HEK293 (cell line): ENCODE measurements around the gene PSAT1.

ENCODE experiments used
- CTCF ChIA-PET: fragments of 350-600 bp; formaldehyde crosslinking; extraction: SDS; loops from one replicate; lab custom pipeline; 2021; ENCODE audit warnings: antibody characterized with exemption; lab: Yijun Ruan, JAX
- POLR2A ChIA-PET: fragments of 300-600 bp; formaldehyde crosslinking; extraction: SDS; loops from one replicate; lab custom pipeline; 2020; ENCODE audit warnings: antibody characterized with exemption, inconsistent platforms; lab: Yijun Ruan, JAX
- H3K27ac ChIP-seq: fragments of 200-500 bp; sonication (Bioruptor generic); 2 replicates; pipeline ENCODE4 v1.5.1; 2014; ENCODE audit warnings: low read depth, low read length, control low read depth, inconsistent platforms; ENCODE audit errors: extremely low read depth
- H3K36me3 ChIP-seq, 2 experiments: fragments of 200-500 bp in 1 of 2; sonication (Bioruptor generic) in 1 of 2; 1 replicate in 1 of 2; 2 replicates in 1 of 2; pipeline ENCODE4 v1.5.1; 2014 to 2017; ENCODE audit warnings: inconsistent platforms in 2 of 2, low read length in 2 of 2; ENCODE audit not compliant: control insufficient read depth in 2 of 2, insufficient read depth in 1 of 2
- H3K4me1 ChIP-seq: fragments of 200-500 bp; sonication (Bioruptor generic); 2 replicates; pipeline ENCODE4 v1.5.1; 2014; ENCODE audit warnings: mild to moderate bottlenecking, low read length, inconsistent platforms; ENCODE audit not compliant: control insufficient read depth, insufficient read depth
- H3K4me3 ChIP-seq: 2 replicates; pipeline ENCODE4 v1.5.1; 2011; ENCODE audit warnings: low read depth, mild to moderate bottlenecking, control low read depth, low read length, moderate library complexity
- H3K9me3 ChIP-seq: fragments of 200-500 bp; sonication (Bioruptor generic); 2 replicates; pipeline ENCODE4 v1.5.1; 2014; ENCODE audit warnings: low read depth, low read length, inconsistent platforms; ENCODE audit not compliant: control insufficient read depth, insufficient read depth
- EGR2 ChIP-seq: fragments of 450-650 bp; formaldehyde crosslinking; IDR thresholded peaks from 2 replicates; pipeline ENCODE4 v1.5.1; 2016; ENCODE audit warnings: low read depth, missing biosample characterization, missing genetic modification characterization
- ZBTB8A ChIP-seq: fragments of 450-650 bp; formaldehyde crosslinking; IDR thresholded peaks from 2 replicates; pipeline ENCODE4 v1.5.1; 2016; ENCODE audit warnings: missing biosample characterization, missing genetic modification characterization
- ZNF138 ChIP-seq: fragments of 450-650 bp; formaldehyde crosslinking; IDR thresholded peaks from 2 replicates; pipeline ENCODE4 v1.5.1; 2016; ENCODE audit warnings: missing biosample characterization, missing genetic modification characterization, borderline replicate concordance
- ZNF155 ChIP-seq: fragments of 450-650 bp; formaldehyde crosslinking; IDR thresholded peaks from 2 replicates; pipeline ENCODE4 v1.5.1; 2016; ENCODE audit warnings: missing biosample characterization, missing genetic modification characterization
- ZNF2 ChIP-seq: fragments of 450-650 bp; formaldehyde crosslinking; IDR thresholded peaks from 2 replicates; pipeline ENCODE4 v1.5.1; 2016; ENCODE audit warnings: missing biosample characterization, missing genetic modification characterization
- ZNF266 ChIP-seq: fragments of 450-650 bp; formaldehyde crosslinking; IDR thresholded peaks from 2 replicates; pipeline ENCODE4 v1.5.1; 2016; ENCODE audit warnings: missing biosample characterization, missing genetic modification characterization, low read depth
- ZNF292 ChIP-seq: fragments of 450-650 bp; formaldehyde crosslinking; IDR thresholded peaks from 2 replicates; pipeline ENCODE4 v1.5.1; 2016; ENCODE audit warnings: low read depth, missing biosample characterization, missing genetic modification characterization, borderline replicate concordance
- ZNF837 ChIP-seq: fragments of 450-650 bp; formaldehyde crosslinking; IDR thresholded peaks from 2 replicates; pipeline ENCODE4 v1.5.1; 2016; ENCODE audit warnings: missing biosample characterization, missing genetic modification characterization
- ZSCAN5A ChIP-seq: fragments of 450-650 bp; formaldehyde crosslinking; IDR thresholded peaks from 2 replicates; pipeline ENCODE4 v1.5.1; 2016; ENCODE audit warnings: missing biosample characterization, missing genetic modification characterization
- TF ChIP-seq, protein P1 (sequence below): fragments of 450-650 bp; formaldehyde crosslinking; IDR thresholded peaks from 2 replicates; pipeline ENCODE4 v1.5.1; 2017; ENCODE audit warnings: missing biosample characterization, missing genetic modification characterization
- TF ChIP-seq, protein P2 (sequence below): fragments of 450-650 bp; formaldehyde crosslinking; IDR thresholded peaks from 2 replicates; pipeline ENCODE4 v1.5.1; 2016; ENCODE audit warnings: missing biosample characterization, missing genetic modification characterization, borderline replicate concordance

PSAT1 gene

GRCh38 chr9:78325343-78325742, 28.4 kb downstream of the PSAT1 start:
- Histone ChIP-seq H3K9me3 (no peaks in the 10 kb centered on the region), H3K4me3 (no peak overlapping the region), H3K27ac (no peak overlapping the region), H3K4me1 (no peaks in the 10 kb centered on the region), H3K36me3 (peaks cover 5 to 62% of the 10 kb centered on the region in 2 experiments)
- TF ChIP-seq, protein P1, sequence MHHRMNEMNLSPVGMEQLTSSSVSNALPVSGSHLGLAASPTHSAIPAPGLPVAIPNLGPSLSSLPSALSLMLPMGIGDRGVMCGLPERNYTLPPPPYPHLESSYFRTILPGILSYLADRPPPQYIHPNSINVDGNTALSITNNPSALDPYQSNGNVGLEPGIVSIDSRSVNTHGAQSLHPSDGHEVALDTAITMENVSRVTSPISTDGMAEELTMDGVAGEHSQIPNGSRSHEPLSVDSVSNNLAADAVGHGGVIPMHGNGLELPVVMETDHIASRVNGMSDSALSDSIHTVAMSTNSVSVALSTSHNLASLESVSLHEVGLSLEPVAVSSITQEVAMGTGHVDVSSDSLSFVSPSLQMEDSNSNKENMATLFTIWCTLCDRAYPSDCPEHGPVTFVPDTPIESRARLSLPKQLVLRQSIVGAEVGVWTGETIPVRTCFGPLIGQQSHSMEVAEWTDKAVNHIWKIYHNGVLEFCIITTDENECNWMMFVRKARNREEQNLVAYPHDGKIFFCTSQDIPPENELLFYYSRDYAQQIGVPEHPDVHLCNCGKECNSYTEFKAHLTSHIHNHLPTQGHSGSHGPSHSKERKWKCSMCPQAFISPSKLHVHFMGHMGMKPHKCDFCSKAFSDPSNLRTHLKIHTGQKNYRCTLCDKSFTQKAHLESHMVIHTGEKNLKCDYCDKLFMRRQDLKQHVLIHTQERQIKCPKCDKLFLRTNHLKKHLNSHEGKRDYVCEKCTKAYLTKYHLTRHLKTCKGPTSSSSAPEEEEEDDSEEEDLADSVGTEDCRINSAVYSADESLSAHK (tag by site-specific recombination): no peak
- no peak for TF ChIP-seq ZNF266 (tag by site-specific recombination)
- TF ChIP-seq ZNF837 (tag by site-specific recombination): no peak
- ChIA-PET POLR2A (no interaction called here), CTCF (interaction anchor here (0.6 to 0.9 kb wide), 2 partner anchors 44 to 277 kb away, joined by 3 to 4 read pairs; no protein-coding TSS in a partner anchor)

GRCh38 chr9:78325846-78326360, 29.0 kb downstream of the PSAT1 start:
- Histone ChIP-seq H3K27ac (no peak overlapping the region), H3K36me3 (peaks cover 3 to 57% of the 10 kb centered on the region in 2 experiments), H3K9me3 (no peaks in the 10 kb centered on the region), H3K4me1 (no peaks in the 10 kb centered on the region), H3K4me3 (no peak overlapping the region)
- POLR2A ChIA-PET: no interaction called here
- TF ChIP-seq ZNF155 (tag by site-specific recombination) (no peak), ZNF138 (no peak)
- TF ChIP-seq, protein P2, sequence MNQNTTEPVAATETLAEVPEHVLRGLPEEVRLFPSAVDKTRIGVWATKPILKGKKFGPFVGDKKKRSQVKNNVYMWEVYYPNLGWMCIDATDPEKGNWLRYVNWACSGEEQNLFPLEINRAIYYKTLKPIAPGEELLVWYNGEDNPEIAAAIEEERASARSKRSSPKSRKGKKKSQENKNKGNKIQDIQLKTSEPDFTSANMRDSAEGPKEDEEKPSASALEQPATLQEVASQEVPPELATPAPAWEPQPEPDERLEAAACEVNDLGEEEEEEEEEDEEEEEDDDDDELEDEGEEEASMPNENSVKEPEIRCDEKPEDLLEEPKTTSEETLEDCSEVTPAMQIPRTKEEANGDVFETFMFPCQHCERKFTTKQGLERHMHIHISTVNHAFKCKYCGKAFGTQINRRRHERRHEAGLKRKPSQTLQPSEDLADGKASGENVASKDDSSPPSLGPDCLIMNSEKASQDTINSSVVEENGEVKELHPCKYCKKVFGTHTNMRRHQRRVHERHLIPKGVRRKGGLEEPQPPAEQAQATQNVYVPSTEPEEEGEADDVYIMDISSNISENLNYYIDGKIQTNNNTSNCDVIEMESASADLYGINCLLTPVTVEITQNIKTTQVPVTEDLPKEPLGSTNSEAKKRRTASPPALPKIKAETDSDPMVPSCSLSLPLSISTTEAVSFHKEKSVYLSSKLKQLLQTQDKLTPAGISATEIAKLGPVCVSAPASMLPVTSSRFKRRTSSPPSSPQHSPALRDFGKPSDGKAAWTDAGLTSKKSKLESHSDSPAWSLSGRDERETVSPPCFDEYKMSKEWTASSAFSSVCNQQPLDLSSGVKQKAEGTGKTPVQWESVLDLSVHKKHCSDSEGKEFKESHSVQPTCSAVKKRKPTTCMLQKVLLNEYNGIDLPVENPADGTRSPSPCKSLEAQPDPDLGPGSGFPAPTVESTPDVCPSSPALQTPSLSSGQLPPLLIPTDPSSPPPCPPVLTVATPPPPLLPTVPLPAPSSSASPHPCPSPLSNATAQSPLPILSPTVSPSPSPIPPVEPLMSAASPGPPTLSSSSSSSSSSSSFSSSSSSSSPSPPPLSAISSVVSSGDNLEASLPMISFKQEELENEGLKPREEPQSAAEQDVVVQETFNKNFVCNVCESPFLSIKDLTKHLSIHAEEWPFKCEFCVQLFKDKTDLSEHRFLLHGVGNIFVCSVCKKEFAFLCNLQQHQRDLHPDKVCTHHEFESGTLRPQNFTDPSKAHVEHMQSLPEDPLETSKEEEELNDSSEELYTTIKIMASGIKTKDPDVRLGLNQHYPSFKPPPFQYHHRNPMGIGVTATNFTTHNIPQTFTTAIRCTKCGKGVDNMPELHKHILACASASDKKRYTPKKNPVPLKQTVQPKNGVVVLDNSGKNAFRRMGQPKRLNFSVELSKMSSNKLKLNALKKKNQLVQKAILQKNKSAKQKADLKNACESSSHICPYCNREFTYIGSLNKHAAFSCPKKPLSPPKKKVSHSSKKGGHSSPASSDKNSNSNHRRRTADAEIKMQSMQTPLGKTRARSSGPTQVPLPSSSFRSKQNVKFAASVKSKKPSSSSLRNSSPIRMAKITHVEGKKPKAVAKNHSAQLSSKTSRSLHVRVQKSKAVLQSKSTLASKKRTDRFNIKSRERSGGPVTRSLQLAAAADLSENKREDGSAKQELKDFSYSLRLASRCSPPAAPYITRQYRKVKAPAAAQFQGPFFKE: no peak
- CTCF ChIA-PET: no interaction called here

GRCh38 chr9:78326564-78326963, 29.6 kb downstream of the PSAT1 start:
- H3K36me3 ChIP-seq: peaks cover 3 to 51% of the 10 kb centered on the region in 2 experiments

More at GRCh38 chr9:78326564-78326963, 29.6 kb downstream of the PSAT1 start:
- no peak overlapping the region for H3K4me3 ChIP-seq
- ChIA-PET POLR2A (no interaction called here), CTCF (interaction anchor here (0.6 kb wide), 1 partner anchor 509 kb away, joined by 3 read pairs; no protein-coding TSS in a partner anchor)
- no peak overlapping the region for H3K27ac ChIP-seq
- no peaks in the 10 kb centered on the region for H3K9me3 ChIP-seq
- H3K4me1 ChIP-seq: no peaks in the 10 kb centered on the region
- TF ChIP-seq ZNF2 (tag by site-specific recombination) (no peak), ZNF292 (tag by site-specific recombination) (no peak), ZSCAN5A (no peak), ZBTB8A (tag by site-specific recombination) (no peak), EGR2 (no peak)
